Thyroid gland (tissue), 4 donors: Measurements from ENCODE around the gene PISD. TPM values are rescaled to one million over a fixed set of nuclear protein-coding genes. Genes with fewer than 3 reads are reported as not detected.
A peak's percentile ranks its signal among the peaks of the same experiment; 100 is the strongest.

ENCODE experiments used
- DNase-seq, 2 donors: peaks; one replicate each; pipeline ENCODE4 v3.0.0-alpha.2; 2019
- H3K27ac ChIP-seq, 3 donors: fragments of 200-600 bp; sonication (generic); 1 replicate in 2 of 3; 2 replicates in 1 of 3; pipeline ENCODE4 v1.5.1; 2016 to 2019; ENCODE audit warnings: mild to moderate bottlenecking in 1 of 3, moderate library complexity in 1 of 3
- H3K27me3 ChIP-seq: fragments of 200-600 bp; sonication (generic); one replicate; pipeline ENCODE4 v1.5.1; 2019
- H3K36me3 ChIP-seq, 2 donors: fragments of 200-600 bp; sonication (generic); one replicate each; pipeline ENCODE4 v1.5.1; 2016 to 2019
- H3K4me1 ChIP-seq, 2 donors: fragments of 200-600 bp; sonication (generic); one replicate each; pipeline ENCODE4 v1.5.1; 2017 to 2019
- H3K4me3 ChIP-seq, 3 donors: fragments of 200-600 bp; sonication (generic); replicated peaks in 1 of 3; 1 replicate in 2 of 3; 2 replicates in 1 of 3; pipeline ENCODE4 v1.5.1; 2016; ENCODE audit warnings: mild to moderate bottlenecking in 1 of 3
- H3K9me3 ChIP-seq: fragments of 200-600 bp; sonication (generic); one replicate; pipeline ENCODE4 v1.5.1; 2017
- POLR2A ChIP-seq, 2 donors: fragments of 450-650 bp; IDR thresholded peaks; one replicate each; pipeline ENCODE4 v1.6.1; 2017; ENCODE audit warnings: antibody characterized with exemption in 2 of 2, mild to moderate bottlenecking in 2 of 2, moderate library complexity in 1 of 2
- WGBS, 2 donors: methylation state at CpG; one replicate each; pipeline ENCODE4 v1.1.5; 2017; 5-methylcytosine and 5-hydroxymethylcytosine counted together
- intact Hi-C: fragments of 100-400 bp; cut with DNase I; formaldehyde crosslinking; loops from one replicate; pipeline ENCODE4 v1.15.1; 2023
- total RNA-seq, 4 donors: library from RNA; depleted of rRNA; stranded (reverse); fragments of >200 nt; gene quantifications; one replicate each; pipeline ENCODE4 v1.2.3, GENCODE V29; 2016
- TF ChIP-seq, protein P1 (sequence below), 6 experiments: fragments of 200-600 bp in 3 of 6; fragments of 450-650 bp in 3 of 6; sonication (generic) in 3 of 6; IDR thresholded peaks; one replicate each; pipeline ENCODE4 v1.5.1; 2016 to 2019; ENCODE audit warnings: antibody characterized with exemption in 6 of 6, mild to moderate bottlenecking in 2 of 6, inconsistent platforms in 1 of 6, moderate library complexity in 1 of 6

Gene PISD
- total RNA-seq, 4 donors from 2014 or later: 34.5 to 59.0 (median 42.5) TPM

GRCh38 chr22:31628969-31629708, 32.9 kb downstream of the PISD start:
- DNase-seq: no peak
- Histone ChIP-seq H3K36me3 (no peaks in the 10 kb centered on the region), H3K4me3 (no peak overlapping the region), H3K27me3 (no peaks in the 10 kb centered on the region), H3K4me1 (peaks cover 42 to 56% of the 10 kb centered on the region in 2 donors), H3K9me3 (no peaks in the 10 kb centered on the region), H3K27ac (peak overlapping the region in 1 of 3 donors; percentile 93)
- 87 to 89% methylated on average over 17 of the region's 17 CpGs for WGBS, 2 donors
- intact Hi-C loops: loop anchor here (10.0 kb wide), 1 partner anchor 184 kb away; no protein-coding TSS in a partner anchor
- TF ChIP-seq, protein P1, sequence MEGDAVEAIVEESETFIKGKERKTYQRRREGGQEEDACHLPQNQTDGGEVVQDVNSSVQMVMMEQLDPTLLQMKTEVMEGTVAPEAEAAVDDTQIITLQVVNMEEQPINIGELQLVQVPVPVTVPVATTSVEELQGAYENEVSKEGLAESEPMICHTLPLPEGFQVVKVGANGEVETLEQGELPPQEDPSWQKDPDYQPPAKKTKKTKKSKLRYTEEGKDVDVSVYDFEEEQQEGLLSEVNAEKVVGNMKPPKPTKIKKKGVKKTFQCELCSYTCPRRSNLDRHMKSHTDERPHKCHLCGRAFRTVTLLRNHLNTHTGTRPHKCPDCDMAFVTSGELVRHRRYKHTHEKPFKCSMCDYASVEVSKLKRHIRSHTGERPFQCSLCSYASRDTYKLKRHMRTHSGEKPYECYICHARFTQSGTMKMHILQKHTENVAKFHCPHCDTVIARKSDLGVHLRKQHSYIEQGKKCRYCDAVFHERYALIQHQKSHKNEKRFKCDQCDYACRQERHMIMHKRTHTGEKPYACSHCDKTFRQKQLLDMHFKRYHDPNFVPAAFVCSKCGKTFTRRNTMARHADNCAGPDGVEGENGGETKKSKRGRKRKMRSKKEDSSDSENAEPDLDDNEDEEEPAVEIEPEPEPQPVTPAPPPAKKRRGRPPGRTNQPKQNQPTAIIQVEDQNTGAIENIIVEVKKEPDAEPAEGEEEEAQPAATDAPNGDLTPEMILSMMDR (IDR thresholded peaks at IDR 0.05): no peak

- H3K4me3 ChIP-seq: no peak overlapping the region
- peaks cover 42 to 52% of the 10 kb centered on the region in 2 donors for H3K4me1 ChIP-seq
- TF ChIP-seq, protein P1 (IDR thresholded peaks at IDR 0.05): no peak
- TF ChIP-seq POLR2A (IDR thresholded peaks at IDR 0.05): no peak
- WGBS, 2 donors: 67 to 78% methylated on average over 1 of the region's 1 CpG
- H3K27me3 ChIP-seq: no peaks in the 10 kb centered on the region
- intact Hi-C loops: loop anchor here (10.0 kb wide), 1 partner anchor 184 kb away; no protein-coding TSS in a partner anchor
- H3K9me3 ChIP-seq: no peaks in the 10 kb centered on the region
- no peaks in the 10 kb centered on the region for H3K36me3 ChIP-seq
- DNase-seq: no peak
- peak overlapping the region in 2 of 3 donors; percentile 17 to 85 for H3K27ac ChIP-seq
Measured at GRCh38 chr22:31628362-31628761, 33.7 kb downstream of the PISD start.

- H3K9me3 ChIP-seq: no peaks in the 10 kb centered on the region
- no peaks in the 10 kb centered on the region for H3K27me3 ChIP-seq
- H3K4me3 ChIP-seq: no peak overlapping the region
- TF ChIP-seq POLR2A (IDR thresholded peaks at IDR 0.05): no peak
- TF ChIP-seq, protein P1 (IDR thresholded peaks at IDR 0.05): no peak
- H3K27ac ChIP-seq: peak overlapping the region; percentile 6 to 85 (median 72)
- intact Hi-C loops: loop anchor here (10.0 kb wide), 1 partner anchor 182 kb away; no protein-coding TSS in a partner anchor
- WGBS, 2 donors: 64 to 82% methylated on average over 3 to 4 of the region's 8 CpGs
- no peak for DNase-seq
- H3K4me1 ChIP-seq: peaks cover 42 to 51% of the 10 kb centered on the region in 2 donors
- H3K36me3 ChIP-seq: no peaks in the 10 kb centered on the region
Measured at GRCh38 chr22:31627223-31627731, 34.7 kb downstream of the PISD start.

- Histone ChIP-seq H3K4me1 (peaks cover 42 to 50% of the 10 kb centered on the region in 2 donors), H3K36me3 (peaks cover 0 to 1% of the 10 kb centered on the region in 2 donors)
- DNase-seq: peak; percentile 58 to 64
Measured at GRCh38 chr22:31626427-31627150, 35.4 kb downstream of the PISD start.

More at GRCh38 chr22:31626427-31627150, 35.4 kb downstream of the PISD start:
- Histone ChIP-seq H3K27ac (peak overlapping the region; percentile 25 to 85 (median 72)), H3K27me3 (no peaks in the 10 kb centered on the region), H3K4me3 (no peak overlapping the region), H3K9me3 (no peaks in the 10 kb centered on the region)
- TF ChIP-seq, protein P1 (IDR thresholded peaks at IDR 0.05): no peak
- TF ChIP-seq POLR2A (IDR thresholded peaks at IDR 0.05): no peak
- WGBS, 2 donors: 49 to 62% methylated on average over 5 to 15 of the region's 15 CpGs
- intact Hi-C loops: loop anchor here (10.0 kb wide), 1 partner anchor 182 kb away; no protein-coding TSS in a partner anchor
